ENCODE results near the gene STX8.

STX8 gene

DNA sequence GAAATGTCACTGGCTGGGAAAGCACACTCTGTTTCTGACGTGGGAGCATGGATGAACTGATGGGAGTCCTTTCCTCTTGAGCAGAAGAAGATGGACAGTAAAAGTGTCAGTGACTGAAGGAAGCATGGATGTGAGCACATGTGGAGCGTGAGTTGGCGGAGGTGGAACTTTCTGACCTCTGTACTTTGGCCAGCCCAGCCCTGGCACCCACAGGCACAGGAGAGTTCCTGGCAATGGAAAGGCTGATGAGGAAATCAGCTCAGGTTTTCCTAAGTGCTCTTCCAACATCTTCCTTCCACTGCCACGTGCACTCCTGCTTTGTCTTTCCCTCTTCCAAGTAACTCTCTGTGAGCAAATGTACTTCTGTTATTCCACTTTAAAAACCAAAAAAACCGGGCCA lies 277.5 kb downstream of the STX8 start:
- TF ChIP-seq, protein P1, sequence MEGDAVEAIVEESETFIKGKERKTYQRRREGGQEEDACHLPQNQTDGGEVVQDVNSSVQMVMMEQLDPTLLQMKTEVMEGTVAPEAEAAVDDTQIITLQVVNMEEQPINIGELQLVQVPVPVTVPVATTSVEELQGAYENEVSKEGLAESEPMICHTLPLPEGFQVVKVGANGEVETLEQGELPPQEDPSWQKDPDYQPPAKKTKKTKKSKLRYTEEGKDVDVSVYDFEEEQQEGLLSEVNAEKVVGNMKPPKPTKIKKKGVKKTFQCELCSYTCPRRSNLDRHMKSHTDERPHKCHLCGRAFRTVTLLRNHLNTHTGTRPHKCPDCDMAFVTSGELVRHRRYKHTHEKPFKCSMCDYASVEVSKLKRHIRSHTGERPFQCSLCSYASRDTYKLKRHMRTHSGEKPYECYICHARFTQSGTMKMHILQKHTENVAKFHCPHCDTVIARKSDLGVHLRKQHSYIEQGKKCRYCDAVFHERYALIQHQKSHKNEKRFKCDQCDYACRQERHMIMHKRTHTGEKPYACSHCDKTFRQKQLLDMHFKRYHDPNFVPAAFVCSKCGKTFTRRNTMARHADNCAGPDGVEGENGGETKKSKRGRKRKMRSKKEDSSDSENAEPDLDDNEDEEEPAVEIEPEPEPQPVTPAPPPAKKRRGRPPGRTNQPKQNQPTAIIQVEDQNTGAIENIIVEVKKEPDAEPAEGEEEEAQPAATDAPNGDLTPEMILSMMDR (IDR thresholded peaks at IDR 0.05; ENCODE audit: unreplicated experiment in 3 of 3) = no peak
- Mint-ChIP-seq H3K9me3 (no peaks in the 10 kb centered on the region), H3K4me1 (no peaks in the 10 kb centered on the region), H3K36me3 (ENCODE audit: low read depth) (no peaks in the 10 kb centered on the region), H3K27ac (no peak overlapping the region), H3K27me3 (ENCODE audit: low read depth) (no peaks in the 10 kb centered on the region), H3K4me3 (no peak overlapping the region)

DNA sequence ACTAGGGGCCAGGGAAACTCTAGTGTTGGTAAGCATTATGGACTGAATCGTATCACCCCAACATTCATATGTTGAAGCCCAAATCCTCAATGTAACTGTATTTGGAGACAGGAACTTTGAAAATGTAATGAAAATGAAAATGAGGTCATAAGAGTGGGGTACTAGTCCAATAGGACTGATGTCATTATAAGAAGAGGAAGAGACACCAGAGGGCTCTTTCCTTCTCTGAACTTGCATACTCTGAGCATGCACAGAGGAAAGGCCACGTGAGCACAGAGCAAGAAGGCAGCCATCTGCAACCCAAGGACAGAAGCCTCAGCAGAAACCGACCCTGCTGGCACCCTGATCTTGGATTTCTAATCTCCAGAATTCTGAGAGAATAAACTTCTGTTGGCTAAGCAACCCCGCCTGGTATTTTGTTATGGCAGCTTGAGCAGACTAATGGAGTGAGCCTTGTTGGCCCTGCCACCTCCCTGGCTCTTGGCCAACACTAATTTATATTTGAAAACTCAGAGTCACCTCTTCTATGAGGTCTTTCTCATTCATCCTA lies 280.9 kb downstream of the STX8 start:
- H3K9me3 Mint-ChIP-seq = no peaks in the 10 kb centered on the region
- TF ChIP-seq, protein P1 (IDR thresholded peaks at IDR 0.05; ENCODE audit: unreplicated experiment in 3 of 3) = no peak
- H3K36me3 Mint-ChIP-seq (ENCODE audit: low read depth) = no peaks in the 10 kb centered on the region
- H3K27ac Mint-ChIP-seq = no peak overlapping the region
- H3K4me1 Mint-ChIP-seq = peaks cover 17% of the 10 kb centered on the region
- no peaks in the 10 kb centered on the region for H3K27me3 Mint-ChIP-seq (ENCODE audit: low read depth)
- H3K4me3 Mint-ChIP-seq = no peak overlapping the region

DNA sequence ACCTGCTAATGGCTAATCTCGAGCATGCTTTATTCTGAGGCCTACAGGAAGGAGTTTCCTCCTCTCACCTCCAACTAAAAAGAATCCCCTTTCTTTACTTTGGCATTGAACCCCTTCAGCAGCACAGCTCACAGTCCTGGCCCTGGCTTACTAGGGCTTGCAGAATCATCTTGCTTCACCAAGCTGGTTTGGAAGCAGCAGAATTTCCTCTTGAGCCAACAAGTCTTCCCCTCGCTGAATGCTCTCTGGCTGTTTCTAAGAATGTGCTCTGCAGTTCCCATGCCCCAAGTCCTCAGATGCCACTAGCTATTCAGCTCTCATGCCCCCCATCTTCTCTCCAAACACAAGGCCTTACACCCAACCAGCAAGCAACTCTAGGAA lies 283.1 kb downstream of the STX8 start:
- H3K27ac Mint-ChIP-seq = peak overlapping the region in 1 of 3 experiments; percentile 9
- no peak overlapping the region for H3K4me3 Mint-ChIP-seq
- H3K9me3 Mint-ChIP-seq = no peaks in the 10 kb centered on the region
- H3K4me1 Mint-ChIP-seq = peaks cover 26% of the 10 kb centered on the region
- H3K27me3 Mint-ChIP-seq (ENCODE audit: low read depth) = no peaks in the 10 kb centered on the region
- TF ChIP-seq, protein P1 (IDR thresholded peaks at IDR 0.05; ENCODE audit: unreplicated experiment in 3 of 3) = no peak
- no peaks in the 10 kb centered on the region for H3K36me3 Mint-ChIP-seq (ENCODE audit: low read depth)

DNA sequence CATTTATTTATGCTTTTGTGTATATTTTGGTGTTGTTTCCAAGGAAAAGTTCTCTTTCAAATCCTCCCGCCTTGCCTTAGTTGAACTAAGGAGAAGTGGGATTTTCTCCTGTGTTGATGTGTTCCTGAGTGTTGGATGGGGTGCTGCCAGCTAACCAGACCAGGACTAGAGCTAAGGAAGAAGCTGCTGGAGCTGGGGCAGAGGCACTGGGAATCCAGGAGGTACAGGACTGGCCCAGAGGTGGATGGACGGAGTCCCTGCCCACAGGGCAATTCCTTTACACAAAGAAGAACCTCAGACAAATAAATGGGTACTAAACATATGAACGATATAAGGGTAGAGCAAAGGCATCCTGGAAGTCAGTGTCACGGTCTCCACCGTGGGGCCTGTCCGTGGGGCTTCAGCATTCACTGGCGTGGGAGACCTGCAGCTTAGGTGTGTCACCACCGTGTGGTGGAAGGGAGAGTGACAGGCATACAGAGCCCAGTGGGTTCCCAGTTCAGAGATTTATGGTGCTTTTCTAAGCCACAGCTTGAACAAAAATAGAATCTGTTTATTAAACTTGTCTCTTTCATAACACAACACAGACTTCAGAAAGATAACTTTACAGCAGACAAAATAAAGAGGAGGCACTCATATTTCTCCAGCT lies 283.6 kb downstream of the STX8 start:
- H3K4me3 Mint-ChIP-seq = no peak overlapping the region
- H3K27me3 Mint-ChIP-seq (ENCODE audit: low read depth) = no peaks in the 10 kb centered on the region
- no peaks in the 10 kb centered on the region for H3K36me3 Mint-ChIP-seq (ENCODE audit: low read depth)
- no peaks in the 10 kb centered on the region for H3K9me3 Mint-ChIP-seq
- TF ChIP-seq, protein P1 (IDR thresholded peaks at IDR 0.05; ENCODE audit: unreplicated experiment in 3 of 3) = peak; percentile 63 to 71 (median 67)
- H3K4me1 Mint-ChIP-seq = peaks cover 26% of the 10 kb centered on the region
- peak overlapping the region in 1 of 3 experiments; percentile 33 for H3K27ac Mint-ChIP-seq

DNA sequence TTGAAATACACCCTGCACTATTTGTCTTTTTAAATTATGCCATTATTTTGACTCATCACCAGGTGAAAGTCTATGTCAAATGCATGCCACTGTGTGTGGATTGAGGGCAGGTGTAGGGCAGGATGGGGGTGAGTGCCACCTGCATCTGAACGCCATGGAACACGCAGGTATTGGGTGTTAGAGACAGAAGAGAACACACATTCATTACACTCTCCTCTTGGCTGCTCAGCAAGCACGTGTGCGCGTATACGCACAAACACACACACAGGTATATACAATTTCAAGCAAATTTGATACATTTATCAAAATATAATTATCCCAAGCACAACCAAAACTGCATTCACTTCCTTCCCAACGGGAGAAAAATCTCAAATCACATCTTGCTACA lies 285.4 kb downstream of the STX8 start:
- Mint-ChIP-seq H3K4me3 (no peak overlapping the region), H3K27me3 (ENCODE audit: low read depth) (no peaks in the 10 kb centered on the region), H3K27ac (peak overlapping the region in 1 of 3 experiments; percentile 8), H3K4me1 (peaks cover 40% of the 10 kb centered on the region), H3K9me3 (no peaks in the 10 kb centered on the region), H3K36me3 (ENCODE audit: low read depth) (no peaks in the 10 kb centered on the region)
- TF ChIP-seq, protein P1 (IDR thresholded peaks at IDR 0.05; ENCODE audit: unreplicated experiment in 3 of 3) = no peak

DNA sequence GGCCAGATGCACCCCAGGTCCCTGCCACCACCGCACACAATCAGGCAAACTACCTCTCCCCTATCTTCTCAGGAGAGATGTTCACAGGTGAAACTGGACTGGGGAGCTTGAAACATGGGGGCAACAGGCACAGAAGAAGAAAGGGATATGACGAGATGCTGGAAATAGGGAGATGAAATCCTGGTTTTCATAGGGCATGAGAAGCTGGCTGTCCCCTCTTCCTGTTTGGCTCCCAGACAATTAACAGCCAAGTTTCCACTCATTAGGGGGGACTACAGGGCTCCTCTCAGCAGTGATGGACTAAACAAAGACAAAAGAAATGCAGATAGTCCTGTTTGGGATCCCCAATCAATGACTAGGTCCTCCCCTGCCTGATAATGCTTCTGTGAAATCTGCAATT lies 288.3 kb downstream of the STX8 start:
- peaks cover 45% of the 10 kb centered on the region for H3K4me1 Mint-ChIP-seq
- peak overlapping the region in 1 of 3 experiments; percentile 86 for H3K27ac Mint-ChIP-seq
- TF ChIP-seq, protein P1 (IDR thresholded peaks at IDR 0.05; ENCODE audit: unreplicated experiment in 3 of 3) = no peak
- H3K9me3 Mint-ChIP-seq = no peaks in the 10 kb centered on the region
- no peaks in the 10 kb centered on the region for H3K36me3 Mint-ChIP-seq (ENCODE audit: low read depth)
- H3K4me3 Mint-ChIP-seq = no peak overlapping the region
- H3K27me3 Mint-ChIP-seq (ENCODE audit: low read depth) = no peaks in the 10 kb centered on the region

All from nephron (organoid).